Cortex of kidney (tissue), 1 donor: ENCODE measurements around the gene TLE2.
A peak's percentile ranks its signal among the peaks of the same experiment; 100 is the strongest.

Experiments used
- DNase-seq: peaks from one replicate; lab custom pipeline; 2025; lab: John Stamatoyannopoulos, UW

TLE2 gene

GRCh38 chr19:3036119-3036976, 7.3 kb upstream of the TLE2 start:
- peak; percentile 69 for DNase-seq

- peak; percentile 59 for DNase-seq
Measured at GRCh38 chr19:3035542-3036118, 6.5 kb upstream of the TLE2 start.

- DNase-seq = no peak
Measured at GRCh38 chr19:3034656-3035541, 5.8 kb upstream of the TLE2 start.

GRCh38 chr19:3034406-3034655, 5.3 kb upstream of the TLE2 start:
- DNase-seq = no peak

GRCh38 chr19:3033595-3034405, 4.7 kb upstream of the TLE2 start:
- no peak for DNase-seq

- no peak for DNase-seq
Measured at GRCh38 chr19:3031607-3031867, 2.5 kb upstream of the TLE2 start.

GRCh38 chr19:3028305-3029064, 595 bp downstream of the TLE2 start:
- no peak for DNase-seq

GRCh38 chr19:3027981-3028304, 1.1 kb downstream of the TLE2 start:
- no peak for DNase-seq

- DNase-seq = no peak
Measured at GRCh38 chr19:3027292-3027691, 1.8 kb downstream of the TLE2 start.

- DNase-seq = no peak
Measured at GRCh38 chr19:3026768-3027167, 2.3 kb downstream of the TLE2 start.

- no peak for DNase-seq
Measured at GRCh38 chr19:3025549-3025886, 3.6 kb downstream of the TLE2 start.

GRCh38 chr19:3024870-3025548, 4.1 kb downstream of the TLE2 start:
- DNase-seq = no peak

GRCh38 chr19:3024509-3024869, 4.6 kb downstream of the TLE2 start:
- DNase-seq = no peak

- no peak for DNase-seq
Measured at GRCh38 chr19:3020321-3020960, 8.6 kb downstream of the TLE2 start.

- no peak for DNase-seq
Measured at GRCh38 chr19:3019211-3019854, 9.7 kb downstream of the TLE2 start.

GRCh38 chr19:3017923-3018322, 11.2 kb downstream of the TLE2 start:
- no peak for DNase-seq

GRCh38 chr19:3015126-3016057, 13.7 kb downstream of the TLE2 start:
- no peak for DNase-seq

GRCh38 chr19:3014135-3014534, 14.9 kb downstream of the TLE2 start:
- DNase-seq = no peak

- DNase-seq = no peak
Measured at GRCh38 chr19:3013263-3013725, 15.8 kb downstream of the TLE2 start.
